Bone marrow (tissue), 2 donors: ENCODE results near the gene IFITM2.
"Not testable (repeated sequence)": the region's sequence is repeated elsewhere in the genome, so short reads cannot be mapped to it uniquely, and the experiment has no call there.

Experiments used
- DNase-seq, 2 donors: peaks; one replicate each; lab custom pipeline; 2025; lab: John Stamatoyannopoulos, UW

The IFITM2 gene

GRCh38 chr11:308740-309665 lies 1.4 kb downstream of the IFITM2 start:
- DNase-seq, result not testable (repeated sequence)

DNA sequence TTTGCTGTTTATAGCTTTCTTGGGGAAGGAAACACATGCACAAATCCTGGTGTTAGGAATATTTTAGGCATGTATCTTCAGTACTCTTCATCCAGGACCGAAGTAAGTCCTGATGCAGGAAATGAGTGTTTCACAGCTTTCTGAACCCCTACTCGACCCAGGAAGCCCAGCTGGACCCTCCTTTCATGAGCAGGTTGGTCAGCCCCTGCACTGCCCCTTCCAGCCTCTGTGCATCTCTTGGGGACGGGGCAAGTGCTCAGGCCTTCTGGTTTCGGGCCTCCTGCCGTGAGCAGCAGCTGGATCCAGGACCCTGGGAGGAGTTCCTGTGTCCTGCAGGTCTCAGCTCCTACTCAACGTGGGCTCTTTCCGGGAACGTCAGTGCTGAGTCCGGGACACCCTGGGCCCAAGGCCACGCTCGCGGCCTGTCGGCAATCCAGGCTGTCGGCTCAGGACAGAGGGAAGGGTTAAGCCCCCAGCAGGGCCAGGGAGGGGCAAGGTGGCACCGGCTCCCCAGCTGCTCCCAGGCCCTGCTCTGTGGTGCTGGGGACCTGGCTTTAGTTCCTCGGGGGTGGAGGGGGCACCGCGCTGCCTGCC lies 2.5 kb downstream of the IFITM2 start:
- not testable (repeated sequence) for DNase-seq

- not testable (repeated sequence) for DNase-seq
These were observed 3.6 kb downstream of the IFITM2 start for GRCh38 chr11:311013-311748.

GRCh38 chr11:312092-312816 lies 4.6 kb downstream of the IFITM2 start:
- no peak for DNase-seq

DNA sequence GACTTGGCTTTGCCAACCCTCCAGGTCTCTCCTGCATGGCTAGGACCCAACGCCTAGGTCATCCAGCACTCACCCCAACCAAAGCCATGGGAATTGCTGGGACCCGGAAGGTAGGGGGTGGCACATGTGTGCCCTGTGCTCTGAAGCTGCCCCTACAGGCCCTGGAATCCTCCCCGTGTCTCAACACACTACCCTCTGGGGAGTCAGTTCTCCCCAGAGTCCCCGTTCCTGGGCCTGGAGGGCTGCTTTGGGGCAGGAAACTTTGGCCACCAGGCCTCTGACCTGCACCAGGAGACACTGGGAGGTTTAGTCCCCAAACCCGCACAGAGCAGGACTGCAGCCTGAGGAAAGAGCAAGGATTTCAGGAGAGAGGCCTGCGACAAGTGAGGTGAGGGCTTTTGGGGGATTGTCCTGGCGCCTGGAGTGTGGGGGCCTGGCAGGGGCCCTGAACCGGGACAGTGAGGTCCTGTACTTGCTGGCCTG lies 5.7 kb downstream of the IFITM2 start:
- DNase-seq, result no peak

DNA sequence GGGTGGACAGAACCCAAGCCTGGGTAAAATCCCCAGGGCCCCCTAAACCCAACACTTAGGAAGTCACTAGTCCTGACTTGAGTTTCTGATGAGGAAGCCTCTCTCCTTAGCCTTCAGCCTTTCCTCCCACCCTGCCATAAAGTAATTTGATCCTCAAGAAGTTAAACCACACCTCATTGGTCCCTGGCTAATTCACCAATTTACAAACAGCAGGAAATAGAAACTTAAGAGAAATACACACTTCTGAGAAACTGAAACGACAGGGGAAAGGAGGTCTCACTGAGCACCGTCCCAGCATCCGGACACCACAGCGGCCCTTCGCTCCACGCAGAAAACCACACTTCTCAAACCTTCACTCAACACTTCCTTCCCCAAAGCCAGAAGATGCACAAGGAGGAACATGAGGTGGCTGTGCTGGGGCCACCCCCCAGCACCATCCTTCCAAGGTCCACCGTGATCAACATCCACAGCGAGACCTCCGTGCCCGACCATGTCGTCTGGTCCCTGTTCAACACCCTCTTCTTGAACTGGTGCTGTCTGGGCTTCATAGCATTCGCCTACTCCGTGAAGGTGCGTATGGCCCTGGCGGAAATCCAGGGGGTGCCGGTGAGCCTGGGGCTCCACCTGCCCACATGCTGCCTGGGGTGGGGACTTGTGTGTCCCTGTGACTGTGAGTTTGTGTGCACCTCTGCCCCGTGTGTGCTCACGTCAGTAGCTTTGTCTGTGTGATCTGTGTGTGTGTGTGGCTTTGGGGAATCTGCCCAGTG lies 6.4 kb downstream of the IFITM2 start, which contains the start of gene IFITM1:
IFITM1 (plus strand) TSS at position 254 of the 767 bp plus-strand sequence; CDS start at position 385, 131 bp downstream.
- peak in 1 of 2 donors; percentile 87 for DNase-seq

GRCh38 chr11:314554-314875 lies 6.9 kb downstream of the IFITM2 start:
- DNase-seq, result not testable (repeated sequence)

- no peak for DNase-seq
These were observed 7.5 kb downstream of the IFITM2 start for GRCh38 chr11:315051-315481.

DNA sequence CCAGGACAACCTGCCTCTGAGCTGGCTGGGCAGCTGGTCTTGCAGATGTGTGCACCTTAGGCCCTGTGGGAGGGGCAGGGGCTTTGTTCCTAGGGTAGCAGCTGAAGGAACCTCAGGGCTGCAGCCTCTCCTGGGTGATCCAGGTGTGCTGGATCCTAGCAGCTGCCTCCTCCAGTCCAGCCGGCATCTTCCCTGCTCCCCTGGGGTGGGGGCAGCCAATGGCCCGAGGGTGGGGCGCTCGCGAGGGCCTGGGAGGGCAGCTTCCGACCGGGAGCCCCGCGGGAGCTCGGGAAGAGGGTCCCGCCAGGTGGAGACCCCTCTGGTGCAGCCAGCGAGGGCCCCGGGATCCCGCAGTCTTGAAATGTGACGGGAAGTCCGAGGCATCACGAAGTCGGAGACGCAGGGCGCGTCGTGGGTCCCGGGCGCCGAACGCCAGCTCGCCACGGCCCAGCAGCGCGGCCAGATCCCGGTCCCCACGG lies 7.9 kb downstream of the IFITM2 start:
- no peak for DNase-seq

DNA sequence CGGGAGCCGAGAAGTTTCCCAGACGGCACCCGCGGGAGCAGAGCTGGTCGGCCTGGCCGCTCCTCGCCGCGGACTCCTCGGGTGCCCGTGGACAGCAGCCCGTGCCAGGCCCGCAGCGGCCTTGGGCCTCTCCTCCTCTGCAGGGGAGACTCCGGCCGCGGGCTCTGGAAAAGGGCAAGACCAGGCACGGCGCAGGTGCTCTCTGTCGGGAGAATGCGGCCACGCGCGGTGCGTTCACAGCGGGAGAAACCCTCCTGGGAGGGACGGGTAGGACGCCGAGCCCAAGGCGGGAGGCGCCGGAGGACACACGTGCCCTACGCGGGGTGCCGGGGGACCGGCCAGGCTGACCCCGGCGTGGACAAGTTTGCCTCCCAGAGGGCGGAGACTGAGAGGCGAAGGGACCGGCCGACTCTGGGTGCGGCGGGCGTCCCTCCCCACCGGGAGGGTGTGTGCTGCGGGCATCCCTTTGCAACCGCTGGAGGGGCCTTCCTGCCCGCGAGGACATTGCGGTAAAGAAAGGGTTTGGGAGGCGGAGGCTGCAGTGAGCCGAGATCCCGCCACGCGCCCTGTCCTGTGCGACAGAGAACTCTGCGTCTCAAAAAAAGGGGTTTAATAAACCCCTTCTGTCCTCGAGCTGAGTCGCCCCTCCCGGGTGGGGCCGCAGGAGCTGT lies 8.6 kb downstream of the IFITM2 start:
- DNase-seq, result no peak

- no peak for DNase-seq
These were observed 9.3 kb downstream of the IFITM2 start for GRCh38 chr11:316891-317301.

DNA sequence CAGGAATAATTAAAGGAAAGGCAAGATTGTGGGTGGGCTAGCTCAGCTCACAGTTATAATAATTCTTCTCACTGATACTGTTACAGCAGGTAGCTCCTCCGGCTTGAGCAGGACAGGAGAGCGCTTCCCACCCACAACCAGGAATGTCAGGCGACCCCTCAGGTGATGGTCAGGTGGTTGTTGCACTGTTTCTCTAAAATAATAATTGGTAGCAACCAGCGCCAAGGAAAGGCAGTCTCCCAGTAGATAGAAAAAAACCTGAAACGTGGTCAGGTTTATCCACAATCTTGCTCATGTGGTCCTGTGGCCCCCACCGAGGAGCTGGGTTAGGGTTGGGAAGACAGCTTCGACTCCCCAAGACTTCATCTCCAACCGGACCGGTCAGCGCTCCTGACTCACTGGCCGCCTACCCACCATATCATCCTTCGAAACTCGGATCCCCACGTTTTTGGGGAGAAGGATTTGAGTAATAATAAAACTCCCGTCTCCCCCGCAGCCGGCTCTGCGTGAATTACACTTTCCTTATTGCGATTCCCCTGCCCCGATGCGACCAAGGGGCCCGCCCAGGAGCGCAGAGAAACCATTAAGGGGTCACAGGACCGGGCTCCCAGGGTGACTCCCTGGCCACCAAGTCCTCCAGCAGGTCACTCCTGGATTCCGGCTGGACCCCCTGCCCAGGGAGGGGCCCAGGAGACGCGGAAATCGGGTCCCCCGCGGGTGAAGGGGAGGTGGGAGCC lies 10.2 kb downstream of the IFITM2 start:
- DNase-seq, result not testable (repeated sequence)

GRCh38 chr11:318405-319120 lies 10.9 kb downstream of the IFITM2 start:
- DNase-seq, result not testable (repeated sequence)

GRCh38 chr11:319121-319887 lies 11.7 kb downstream of the IFITM2 start:
- DNase-seq, result not testable (repeated sequence)

- not testable (repeated sequence) for DNase-seq
These were observed 12.3 kb downstream of the IFITM2 start for GRCh38 chr11:319888-320273.

- no peak for DNase-seq
These were observed 16.5 kb downstream of the IFITM2 start for GRCh38 chr11:324156-324555.

DNA sequence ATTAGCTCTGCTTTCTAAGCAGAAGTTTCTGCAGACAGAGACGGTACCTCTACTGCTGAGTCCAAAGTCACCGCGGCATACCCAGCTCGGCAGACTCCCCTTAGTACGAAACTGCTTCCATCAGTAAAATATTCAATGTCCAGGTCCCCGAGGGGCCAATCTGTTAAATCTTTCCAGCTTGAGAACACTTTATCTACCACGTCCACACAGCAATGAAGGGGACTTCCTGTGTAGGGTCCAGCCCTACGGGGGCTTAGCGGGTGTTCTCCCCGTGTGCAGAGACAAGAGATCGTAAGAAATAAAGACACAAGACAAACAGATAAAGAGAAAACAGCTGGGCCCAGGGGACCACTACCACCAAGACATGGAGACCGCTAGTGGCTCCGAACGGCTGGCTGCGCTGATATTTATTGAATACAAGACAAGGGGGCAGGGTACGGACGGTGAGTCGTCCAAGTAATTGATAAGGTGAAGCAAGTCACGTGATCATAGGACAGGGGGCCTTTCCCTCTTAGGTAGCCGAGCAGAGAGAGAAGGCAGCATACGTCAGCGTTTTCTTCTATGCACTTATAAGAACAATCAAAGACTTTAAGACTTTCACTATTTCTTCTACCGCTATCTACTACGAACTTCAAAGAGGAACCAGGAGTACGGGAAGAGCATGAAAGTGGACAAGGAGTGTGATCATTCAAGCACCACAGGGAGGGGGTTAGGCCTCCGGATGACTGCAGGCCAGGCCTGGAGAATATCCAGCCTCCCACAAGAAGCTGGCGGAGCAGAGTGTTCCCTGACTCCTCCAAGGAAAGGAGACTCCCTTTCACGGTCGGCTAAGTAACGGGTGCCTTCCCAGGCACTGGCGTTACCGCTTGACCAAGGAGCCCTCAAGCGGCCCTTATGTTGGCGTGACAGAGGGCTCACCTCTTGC lies 17.2 kb downstream of the IFITM2 start:
- not testable (repeated sequence) for DNase-seq
